Stimulated activated naive CD8-positive, alpha-beta T cell treated with anti-CD3 and anti-CD28 coated beads, Interleukin-15, amount 100 ng/mL, for 72 hours (primary cell): ENCODE data around the gene PLEKHA5.

ENCODE experiments used
- ATAC-seq: fragments of 150-1000 bp; cut with Tn5 transposase; 2 replicates; pipeline ENCODE4 v1.10.0; 2021; ENCODE audit warnings: mild to moderate bottlenecking, moderate library complexity
- DNase-seq, 2 donors: peaks; one replicate each; pipeline ENCODE4 v3.0.0; 2021 to 2022
- H3K27ac Mint-ChIP-seq, 2 donors: one replicate each; pipeline ENCODE4 v1.8.0; 2022; ENCODE audit warnings: mild to moderate bottlenecking in 2 of 2, mixed read lengths in 2 of 2, moderate library complexity in 2 of 2
- H3K27me3 Mint-ChIP-seq: one replicate; pipeline ENCODE4 v1.8.0; 2022; ENCODE audit warnings: mixed read lengths
- H3K4me1 Mint-ChIP-seq: one replicate; pipeline ENCODE4 v1.8.0; 2022; ENCODE audit warnings: mild to moderate bottlenecking, mixed read lengths
- H3K4me3 Mint-ChIP-seq, 2 donors: one replicate each; pipeline ENCODE4 v1.8.0; 2022; ENCODE audit warnings: mild to moderate bottlenecking in 2 of 2, mixed read lengths in 2 of 2, moderate library complexity in 1 of 2
- H3K9me3 Mint-ChIP-seq, 2 donors: one replicate each; pipeline ENCODE4 v1.8.0; 2022; ENCODE audit warnings: mixed read lengths in 2 of 2

PLEKHA5 gene

DNA sequence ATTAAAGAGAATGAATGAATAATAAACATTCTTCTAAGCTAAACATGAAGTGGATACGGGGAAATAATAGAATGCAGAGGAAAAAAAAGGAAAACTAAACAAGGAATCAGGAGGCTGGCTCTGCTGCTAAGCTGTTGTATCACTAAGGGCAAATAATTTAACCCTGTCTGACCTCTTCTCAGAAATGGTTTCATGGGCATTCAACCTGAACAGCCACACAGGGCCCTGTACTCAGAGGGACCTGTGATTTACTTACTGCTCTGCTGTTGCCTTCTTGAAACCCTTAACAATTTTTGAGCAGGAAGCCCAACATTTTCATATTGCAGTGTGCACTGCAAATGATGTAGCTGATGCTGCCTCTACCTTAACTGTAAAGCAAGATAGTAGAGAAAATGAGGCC lies 14.2 kb upstream of the PLEKHA5 start:
- H3K4me1 Mint-ChIP-seq = no peaks in the 10 kb centered on the region
- H3K27ac Mint-ChIP-seq = no peak overlapping the region
- DNase-seq (no peak), ATAC-seq (no peak)
- no peak overlapping the region for H3K4me3 Mint-ChIP-seq
- H3K27me3 Mint-ChIP-seq = no peaks in the 10 kb centered on the region
- H3K9me3 Mint-ChIP-seq = no peaks in the 10 kb centered on the region

DNA sequence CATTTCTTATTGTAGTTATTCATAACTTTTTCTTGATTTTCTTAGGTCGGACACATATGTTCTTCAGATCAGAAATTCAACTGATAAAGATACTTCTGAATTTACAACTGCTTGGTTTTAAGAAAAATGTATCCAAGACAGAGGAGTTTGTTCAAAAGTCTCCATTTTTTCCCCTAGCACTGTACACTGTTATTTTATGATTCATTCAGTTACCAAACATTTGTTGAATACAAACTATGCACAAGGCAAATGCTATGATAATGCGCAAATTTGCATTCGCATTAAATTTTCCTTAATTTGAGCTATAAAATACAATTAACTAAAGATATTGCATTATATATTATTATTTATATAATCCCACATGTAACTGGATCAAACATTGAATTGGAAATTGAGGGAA lies 10.1 kb upstream of the PLEKHA5 start:
- Mint-ChIP-seq H3K4me3 (no peak overlapping the region), H3K27ac (peak overlapping the region in 1 of 2 donors; percentile 17), H3K4me1 (no peaks in the 10 kb centered on the region), H3K27me3 (peaks cover 8% of the 10 kb centered on the region), H3K9me3 (no peaks in the 10 kb centered on the region)
- ATAC-seq = no peak
- DNase-seq = no peak

GRCh38 chr12:19120795-19121194 lies 8.7 kb upstream of the PLEKHA5 start:
- no peak overlapping the region for H3K4me3 Mint-ChIP-seq
- no peak for DNase-seq
- no peak overlapping the region for H3K27ac Mint-ChIP-seq
- H3K4me1 Mint-ChIP-seq = no peaks in the 10 kb centered on the region
- ATAC-seq = no peak
- peaks cover 8% of the 10 kb centered on the region for H3K27me3 Mint-ChIP-seq
- H3K9me3 Mint-ChIP-seq = no peaks in the 10 kb centered on the region

GRCh38 chr12:19121449-19122018 lies 8.0 kb upstream of the PLEKHA5 start:
- Mint-ChIP-seq H3K9me3 (no peaks in the 10 kb centered on the region), H3K27ac (no peak overlapping the region), H3K4me1 (no peaks in the 10 kb centered on the region), H3K4me3 (no peak overlapping the region), H3K27me3 (peaks cover 8% of the 10 kb centered on the region)
- DNase-seq (no peak), ATAC-seq (peak; percentile 33)

- H3K27me3 Mint-ChIP-seq = peaks cover 19% of the 10 kb centered on the region
- H3K4me3 Mint-ChIP-seq = no peak overlapping the region
- H3K27ac Mint-ChIP-seq = no peak overlapping the region
- peak; percentile 59 for ATAC-seq
- H3K4me1 Mint-ChIP-seq = peaks cover 2% of the 10 kb centered on the region
- no peak for DNase-seq
- peaks cover 10 to 12% of the 10 kb centered on the region in 2 donors for H3K9me3 Mint-ChIP-seq
Measured at GRCh38 chr12:19125325-19125724, 4.2 kb upstream of the PLEKHA5 start.

GRCh38 chr12:19127270-19127669 lies 2.3 kb upstream of the PLEKHA5 start:
- Mint-ChIP-seq H3K27me3 (peaks cover 28% of the 10 kb centered on the region), H3K27ac (no peak overlapping the region), H3K4me3 (no peak overlapping the region)

GRCh38 chr12:19128485-19128884 lies 1.0 kb upstream of the PLEKHA5 start:
- ATAC-seq (no peak), DNase-seq (no peak)
- H3K27me3 Mint-ChIP-seq = peaks cover 28% of the 10 kb centered on the region
- H3K4me1 Mint-ChIP-seq = peaks cover 11% of the 10 kb centered on the region
- peak overlapping the region; percentile 71 to 78 for H3K4me3 Mint-ChIP-seq
- peak overlapping the region in 1 of 2 donors; percentile 73 for H3K27ac Mint-ChIP-seq
- H3K9me3 Mint-ChIP-seq = peaks cover 10 to 12% of the 10 kb centered on the region in 2 donors

More at GRCh38 chr12:19127270-19127669, 2.3 kb upstream of the PLEKHA5 start:
- no peak for DNase-seq
- ATAC-seq = no peak
- Mint-ChIP-seq H3K4me1 (peaks cover 11% of the 10 kb centered on the region), H3K9me3 (peaks cover 10 to 12% of the 10 kb centered on the region in 2 donors)

DNA sequence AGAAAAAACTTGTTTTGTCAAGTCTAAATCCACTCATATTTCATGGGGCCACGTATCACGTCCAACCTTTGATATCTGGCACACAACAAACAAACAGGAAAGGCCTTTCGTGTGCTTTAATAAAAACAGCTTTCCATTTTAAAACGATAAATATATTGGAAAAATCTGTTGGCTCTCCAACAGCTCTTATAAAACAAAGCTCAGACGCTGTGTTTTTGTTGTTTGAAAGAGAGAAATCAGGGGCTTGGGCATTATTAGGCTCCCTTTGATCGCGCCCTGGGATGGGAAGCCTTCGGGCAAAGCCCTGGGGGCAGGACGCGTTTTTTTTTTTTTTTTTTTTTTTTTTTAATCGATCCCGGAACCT lies 429 bp upstream of the PLEKHA5 start:
- H3K4me3 Mint-ChIP-seq = peak overlapping the region; percentile 71 to 78
- no peak for ATAC-seq
- H3K9me3 Mint-ChIP-seq = peaks cover 10 to 12% of the 10 kb centered on the region in 2 donors
- no peak for DNase-seq
- H3K27me3 Mint-ChIP-seq = peaks cover 28% of the 10 kb centered on the region
- H3K27ac Mint-ChIP-seq = no peak overlapping the region
- peaks cover 11% of the 10 kb centered on the region for H3K4me1 Mint-ChIP-seq

GRCh38 chr12:19130224-19131024 lies 891 bp downstream of the PLEKHA5 start:
- Mint-ChIP-seq H3K9me3 (peaks cover 10 to 12% of the 10 kb centered on the region in 2 donors), H3K4me1 (peaks cover 11% of the 10 kb centered on the region), H3K27me3 (peaks cover 40% of the 10 kb centered on the region), H3K27ac (peak overlapping the region; percentile 42 to 85), H3K4me3 (peak overlapping the region; percentile 88 to 96)
- ATAC-seq = peak; percentile 41
- peak; percentile 13 to 21 for DNase-seq

GRCh38 chr12:19131025-19131444 lies 1.5 kb downstream of the PLEKHA5 start:
- Mint-ChIP-seq H3K4me1 (peaks cover 11% of the 10 kb centered on the region), H3K4me3 (peak overlapping the region; percentile 88 to 96), H3K27me3 (peaks cover 41% of the 10 kb centered on the region), H3K9me3 (peaks cover 10 to 12% of the 10 kb centered on the region in 2 donors), H3K27ac (no peak overlapping the region)
- ATAC-seq = no peak
- DNase-seq = no peak

GRCh38 chr12:19138551-19138950 lies 9.0 kb downstream of the PLEKHA5 start:
- no peak overlapping the region for H3K27ac Mint-ChIP-seq
- H3K27me3 Mint-ChIP-seq = peaks cover 13% of the 10 kb centered on the region
- H3K4me3 Mint-ChIP-seq = no peak overlapping the region
- H3K9me3 Mint-ChIP-seq = no peaks in the 10 kb centered on the region
- ATAC-seq (no peak), DNase-seq (no peak)
- no peaks in the 10 kb centered on the region for H3K4me1 Mint-ChIP-seq

DNA sequence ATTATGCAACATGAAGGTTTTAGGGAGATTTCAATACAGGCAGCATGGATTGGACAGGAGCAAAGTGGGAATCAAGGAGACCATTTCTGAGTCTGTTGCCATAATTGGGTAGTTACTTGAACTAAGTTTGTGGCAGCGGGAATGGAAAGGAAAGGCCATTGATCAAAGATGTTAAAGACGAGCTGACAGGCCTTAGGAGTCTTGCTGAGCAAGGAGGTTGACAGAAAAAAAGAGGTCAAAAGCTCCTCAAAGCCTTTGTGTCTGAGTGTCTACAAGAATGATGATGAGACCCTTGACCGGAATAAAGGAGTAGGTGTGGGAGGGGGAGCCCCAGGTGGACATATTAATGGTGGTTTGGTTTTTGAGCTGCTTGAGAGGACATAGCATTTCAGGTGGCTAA lies 9.4 kb downstream of the PLEKHA5 start:
- no peaks in the 10 kb centered on the region for H3K9me3 Mint-ChIP-seq
- peaks cover 13% of the 10 kb centered on the region for H3K27me3 Mint-ChIP-seq
- H3K4me1 Mint-ChIP-seq = no peaks in the 10 kb centered on the region
- H3K4me3 Mint-ChIP-seq = no peak overlapping the region
- ATAC-seq (no peak), DNase-seq (no peak)
- no peak overlapping the region for H3K27ac Mint-ChIP-seq

DNA sequence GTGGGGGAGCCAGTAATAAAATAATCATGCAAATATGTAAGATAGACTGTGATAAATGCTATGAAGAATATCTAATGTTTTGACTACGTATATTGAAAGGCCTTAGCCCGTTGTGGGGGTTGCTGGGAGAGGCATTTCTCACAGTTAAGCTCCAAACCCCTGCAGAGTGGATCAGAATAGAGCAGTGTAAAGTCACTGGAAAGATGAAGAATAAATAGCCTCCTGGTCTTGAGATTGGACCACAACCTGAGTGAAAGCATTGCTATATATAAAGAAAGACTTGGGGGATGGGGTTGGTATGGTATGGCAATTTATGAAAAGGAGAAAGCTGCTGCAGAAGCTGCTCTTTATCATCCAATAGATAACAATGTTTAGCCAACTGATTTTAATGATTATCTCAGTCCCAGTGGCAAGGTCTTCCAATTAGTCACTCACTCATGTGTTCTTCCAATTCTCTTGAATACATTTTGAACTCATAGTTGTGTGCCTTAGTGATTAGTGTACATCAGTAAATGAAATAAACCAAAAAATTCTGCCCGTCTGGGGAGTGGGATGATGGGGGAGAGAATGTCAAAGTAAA lies 10.2 kb downstream of the PLEKHA5 start:
- ATAC-seq (no peak), DNase-seq (no peak)
- Mint-ChIP-seq H3K9me3 (no peaks in the 10 kb centered on the region), H3K27ac (no peak overlapping the region), H3K4me1 (no peaks in the 10 kb centered on the region), H3K4me3 (no peak overlapping the region), H3K27me3 (peaks cover 8% of the 10 kb centered on the region)

DNA sequence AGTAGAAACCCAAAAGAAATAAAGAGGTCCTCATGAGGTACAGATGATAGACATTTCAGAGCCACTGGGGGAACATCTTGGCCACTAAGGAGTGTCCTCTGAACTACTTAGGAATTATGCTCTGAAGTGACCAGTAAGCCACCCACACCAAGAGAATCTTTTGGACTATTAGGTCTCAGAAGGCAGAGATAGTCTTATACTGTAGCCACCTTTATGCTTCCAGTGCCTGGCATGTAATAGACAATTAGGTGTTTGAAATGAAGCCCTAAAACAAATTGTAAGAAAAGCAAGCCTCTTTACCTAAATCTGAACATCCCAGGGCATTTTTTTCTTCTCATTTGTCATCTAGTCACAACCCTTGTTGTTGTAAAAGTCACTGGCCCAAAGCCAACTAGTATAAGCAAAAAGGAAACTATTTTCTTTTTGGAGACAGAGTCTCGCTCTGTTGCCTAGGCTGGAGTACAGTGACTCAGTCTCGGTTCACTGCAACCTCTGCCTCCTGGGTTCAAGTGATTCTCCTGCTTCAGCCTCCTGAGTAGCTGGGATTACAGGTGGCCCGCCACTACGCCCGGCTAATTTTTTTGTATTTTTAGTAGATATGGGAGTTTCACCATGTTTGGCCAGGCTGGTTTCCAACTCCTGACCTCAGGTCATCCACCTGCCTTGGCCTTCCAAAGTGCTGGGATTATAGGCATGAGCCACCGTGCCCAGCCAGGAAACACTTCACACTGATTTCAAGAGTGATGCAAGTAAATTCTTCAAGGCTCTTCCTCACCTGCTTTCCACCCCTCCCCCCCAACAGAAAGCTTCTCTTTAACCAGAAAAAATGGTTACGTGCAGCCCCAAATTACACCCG lies 11.1 kb downstream of the PLEKHA5 start:
- no peak for DNase-seq
- no peak for ATAC-seq
- H3K4me1 Mint-ChIP-seq = no peaks in the 10 kb centered on the region
- H3K27me3 Mint-ChIP-seq = no peaks in the 10 kb centered on the region
- H3K4me3 Mint-ChIP-seq = no peak overlapping the region
- H3K9me3 Mint-ChIP-seq = no peaks in the 10 kb centered on the region
- no peak overlapping the region for H3K27ac Mint-ChIP-seq

DNA sequence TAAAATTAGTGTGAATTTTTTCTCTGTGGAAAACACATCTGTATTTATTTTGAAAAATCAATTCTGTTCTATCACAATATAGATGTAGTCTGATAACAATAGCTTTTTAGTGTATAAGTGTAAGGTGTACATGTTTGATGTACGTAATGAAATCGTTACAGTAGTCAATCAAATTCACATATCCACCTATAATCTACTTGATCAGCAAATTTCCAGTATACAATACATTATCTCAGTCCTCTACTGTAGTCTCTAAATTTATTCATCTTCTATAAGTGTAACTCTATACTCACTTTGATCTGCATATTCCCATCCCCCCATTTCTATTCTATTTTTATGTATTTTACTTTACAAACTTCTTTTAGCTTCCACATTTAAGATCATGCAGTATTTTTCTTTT lies 13.0 kb downstream of the PLEKHA5 start:
- DNase-seq (no peak), ATAC-seq (no peak)
- Mint-ChIP-seq H3K27ac (peak overlapping the region in 1 of 2 donors; percentile 50), H3K4me1 (no peaks in the 10 kb centered on the region), H3K4me3 (no peak overlapping the region), H3K27me3 (no peaks in the 10 kb centered on the region), H3K9me3 (no peaks in the 10 kb centered on the region)
